ENCODE data around the gene EEF1AKMT2.

GRCh38 chr10:124737708-124738107 lies 54.0 kb downstream of the EEF1AKMT2 start:
- TF ChIP-seq CTCF (IDR thresholded peaks at IDR 0.05; ENCODE audit: insufficient read depth, low read length, poor library complexity, severe bottlenecking), result no peak
- TF ChIP-seq EZH2phosphoT487 (conservative IDR thresholded peaks at IDR 0.05; ENCODE audit: low read length), result no peak

Measured in SU-DHL-6 (cell line).